ENCODE data around the gene HOXD3. TPM values are rescaled to one million over a fixed set of nuclear protein-coding genes. Genes with fewer than 3 reads are reported as not detected.

The HOXD3 gene
- total RNA-seq, 4 donors from 2014 or later = 10.5 to 11.7 (median 11.0) TPM

DNA sequence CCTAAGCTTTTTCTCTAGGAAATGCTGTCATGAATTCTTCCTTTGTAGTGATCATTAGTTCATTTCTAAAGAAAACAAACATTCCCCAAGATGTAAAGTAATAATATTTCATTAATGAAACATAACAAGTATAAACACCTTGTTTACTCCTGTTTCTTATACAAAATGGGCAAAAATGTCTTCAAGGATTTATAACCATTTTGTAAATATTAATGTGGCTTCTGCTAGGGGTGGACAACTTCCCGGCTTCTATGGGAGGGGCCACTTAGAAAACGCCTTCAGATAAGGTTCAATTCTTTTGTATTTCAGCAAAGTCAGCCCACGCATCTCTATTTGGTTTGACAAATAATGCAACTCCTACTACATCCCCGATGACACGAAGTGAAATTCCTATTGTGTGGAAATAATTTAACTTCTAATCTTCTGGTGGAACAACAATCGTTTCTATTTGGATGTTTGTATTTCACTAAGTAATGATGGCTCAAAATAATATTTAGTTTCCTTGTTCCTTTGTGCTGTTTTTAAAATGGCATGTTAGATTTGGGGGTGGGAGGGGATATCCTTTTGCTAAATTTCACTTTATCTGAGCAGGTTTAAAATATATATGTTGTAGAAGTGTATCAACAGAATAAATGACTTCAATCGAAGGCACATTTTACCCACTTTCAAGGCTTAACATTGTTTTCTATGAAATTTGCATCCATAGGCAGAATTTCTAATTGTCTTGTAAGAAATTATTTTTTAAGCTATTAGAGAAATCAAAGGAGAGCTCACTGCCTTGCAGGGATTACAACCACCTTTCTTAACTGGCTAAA, 16.7 kb downstream of the HOXD3 start:
- DNase-seq (ENCODE audit: low spot score in 2 of 2) = no peak
- TF ChIP-seq EP300 (IDR thresholded peaks at IDR 0.05) = no peak
- no peak for TF ChIP-seq POLR2A (IDR thresholded peaks at IDR 0.05)
- TF ChIP-seq, protein P1, sequence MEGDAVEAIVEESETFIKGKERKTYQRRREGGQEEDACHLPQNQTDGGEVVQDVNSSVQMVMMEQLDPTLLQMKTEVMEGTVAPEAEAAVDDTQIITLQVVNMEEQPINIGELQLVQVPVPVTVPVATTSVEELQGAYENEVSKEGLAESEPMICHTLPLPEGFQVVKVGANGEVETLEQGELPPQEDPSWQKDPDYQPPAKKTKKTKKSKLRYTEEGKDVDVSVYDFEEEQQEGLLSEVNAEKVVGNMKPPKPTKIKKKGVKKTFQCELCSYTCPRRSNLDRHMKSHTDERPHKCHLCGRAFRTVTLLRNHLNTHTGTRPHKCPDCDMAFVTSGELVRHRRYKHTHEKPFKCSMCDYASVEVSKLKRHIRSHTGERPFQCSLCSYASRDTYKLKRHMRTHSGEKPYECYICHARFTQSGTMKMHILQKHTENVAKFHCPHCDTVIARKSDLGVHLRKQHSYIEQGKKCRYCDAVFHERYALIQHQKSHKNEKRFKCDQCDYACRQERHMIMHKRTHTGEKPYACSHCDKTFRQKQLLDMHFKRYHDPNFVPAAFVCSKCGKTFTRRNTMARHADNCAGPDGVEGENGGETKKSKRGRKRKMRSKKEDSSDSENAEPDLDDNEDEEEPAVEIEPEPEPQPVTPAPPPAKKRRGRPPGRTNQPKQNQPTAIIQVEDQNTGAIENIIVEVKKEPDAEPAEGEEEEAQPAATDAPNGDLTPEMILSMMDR (IDR thresholded peaks at IDR 0.05) = no peak
- no peaks in the 10 kb centered on the region for H3K36me3 ChIP-seq
- 44 to 55% methylated on average over 7 of the region's 7 CpGs for WGBS, 2 donors
- no peak overlapping the region for H3K4me3 ChIP-seq
- peaks cover 3 to 83% of the 10 kb centered on the region in 2 donors for H3K27me3 ChIP-seq
- H3K27ac ChIP-seq = no peak overlapping the region
- peaks cover 0 to 36% (median 3%) of the 10 kb centered on the region in 4 donors for H3K4me1 ChIP-seq
- H3K9me3 ChIP-seq = no peaks in the 10 kb centered on the region

DNA sequence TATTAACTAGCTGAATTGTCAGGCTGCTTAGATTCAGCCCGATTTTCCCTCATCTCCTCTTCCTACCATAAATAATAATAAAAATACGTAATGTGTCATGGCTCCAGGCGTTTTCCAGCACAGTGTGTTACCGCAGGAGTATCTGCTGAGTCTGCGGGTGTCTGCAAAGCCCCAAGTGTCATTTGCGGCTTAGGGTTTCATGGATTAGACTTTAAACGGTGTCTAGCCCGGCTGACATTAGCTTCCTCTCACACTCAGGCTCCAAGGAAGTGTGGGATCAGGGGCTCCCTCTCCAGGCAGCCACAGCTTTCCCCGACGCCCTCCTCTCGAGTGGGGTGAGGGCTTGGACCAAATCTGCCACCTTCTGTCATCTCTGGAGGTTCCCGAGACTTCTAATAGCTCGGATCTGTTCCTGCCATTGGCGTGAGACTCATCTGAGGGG, 17.3 kb downstream of the HOXD3 start:
- Histone ChIP-seq H3K27ac (peak overlapping the region in 1 of 4 donors; percentile 17), H3K27me3 (peaks cover 3 to 84% of the 10 kb centered on the region in 2 donors), H3K36me3 (no peaks in the 10 kb centered on the region), H3K4me1 (peaks cover 0 to 36% (median 3%) of the 10 kb centered on the region in 4 donors), H3K4me3 (peak overlapping the region in 1 of 4 donors; percentile 24), H3K9me3 (no peaks in the 10 kb centered on the region)
- 28 to 35% methylated on average over 13 to 14 of the region's 14 CpGs for WGBS, 2 donors
- no peak for DNase-seq (ENCODE audit: low spot score in 2 of 2)
- TF ChIP-seq, protein P1 (IDR thresholded peaks at IDR 0.05) = no peak
- TF ChIP-seq POLR2A (IDR thresholded peaks at IDR 0.05) (no peak), EP300 (IDR thresholded peaks at IDR 0.05) (no peak)

DNA sequence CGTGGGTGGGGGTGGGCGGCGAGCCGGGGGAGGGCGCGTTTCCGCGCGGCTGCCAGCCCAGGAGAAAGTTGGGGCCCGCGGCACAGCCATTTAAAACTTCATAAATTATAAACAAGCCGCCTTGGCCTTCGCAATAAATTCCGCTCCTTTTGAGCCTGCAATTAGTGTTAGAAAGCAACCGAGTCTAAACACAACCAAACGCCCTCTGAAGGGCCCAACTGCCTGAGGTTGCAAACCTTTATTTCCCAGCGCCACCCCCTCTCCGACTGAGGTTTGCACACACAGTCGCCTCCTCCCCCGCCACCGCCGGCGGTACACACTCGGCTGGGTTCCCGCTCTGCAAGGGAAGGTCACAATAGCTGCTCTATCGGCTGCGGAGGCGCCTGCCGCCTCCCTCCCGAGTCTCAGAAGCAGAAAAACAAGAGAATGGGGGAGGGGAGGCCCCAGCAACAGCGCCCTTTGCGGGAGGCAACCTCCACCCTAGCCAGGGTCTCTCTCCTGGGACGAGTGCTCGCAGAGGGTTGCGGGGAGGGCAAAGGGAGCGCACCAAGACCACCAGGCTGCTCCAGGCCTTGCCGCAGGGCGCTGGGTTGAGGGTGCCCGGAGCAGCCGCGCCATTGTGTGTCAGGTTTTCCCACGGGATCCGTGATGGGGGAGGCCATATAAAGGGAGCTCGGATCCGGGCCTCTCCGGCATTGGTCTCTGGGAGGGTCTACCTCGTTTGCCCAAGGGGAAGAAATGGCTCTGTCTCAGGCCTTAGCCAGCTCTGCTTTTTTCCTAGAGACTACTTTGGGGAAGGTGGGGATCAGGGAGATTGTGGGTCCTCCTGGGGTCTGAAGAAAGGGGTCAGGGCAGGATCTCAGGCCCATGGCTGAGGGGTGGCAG, 18.0 kb downstream of the HOXD3 start:
- no peaks in the 10 kb centered on the region for H3K9me3 ChIP-seq
- H3K36me3 ChIP-seq = no peaks in the 10 kb centered on the region
- peak overlapping the region in 1 of 4 donors; percentile 17 for H3K27ac ChIP-seq
- peak overlapping the region in 1 of 4 donors; percentile 24 for H3K4me3 ChIP-seq
- no peak for DNase-seq (ENCODE audit: low spot score in 2 of 2)
- peaks cover 3 to 88% of the 10 kb centered on the region in 2 donors for H3K27me3 ChIP-seq
- peak in 1 of 2 donors; percentile 23 for TF ChIP-seq EP300 (IDR thresholded peaks at IDR 0.05)
- no peak for TF ChIP-seq POLR2A (IDR thresholded peaks at IDR 0.05)
- TF ChIP-seq, protein P1 (IDR thresholded peaks at IDR 0.05) = no peak
- 31 to 35% methylated on average over 47 of the region's 47 CpGs for WGBS, 2 donors
- peaks cover 0 to 36% (median 3%) of the 10 kb centered on the region in 4 donors for H3K4me1 ChIP-seq

DNA sequence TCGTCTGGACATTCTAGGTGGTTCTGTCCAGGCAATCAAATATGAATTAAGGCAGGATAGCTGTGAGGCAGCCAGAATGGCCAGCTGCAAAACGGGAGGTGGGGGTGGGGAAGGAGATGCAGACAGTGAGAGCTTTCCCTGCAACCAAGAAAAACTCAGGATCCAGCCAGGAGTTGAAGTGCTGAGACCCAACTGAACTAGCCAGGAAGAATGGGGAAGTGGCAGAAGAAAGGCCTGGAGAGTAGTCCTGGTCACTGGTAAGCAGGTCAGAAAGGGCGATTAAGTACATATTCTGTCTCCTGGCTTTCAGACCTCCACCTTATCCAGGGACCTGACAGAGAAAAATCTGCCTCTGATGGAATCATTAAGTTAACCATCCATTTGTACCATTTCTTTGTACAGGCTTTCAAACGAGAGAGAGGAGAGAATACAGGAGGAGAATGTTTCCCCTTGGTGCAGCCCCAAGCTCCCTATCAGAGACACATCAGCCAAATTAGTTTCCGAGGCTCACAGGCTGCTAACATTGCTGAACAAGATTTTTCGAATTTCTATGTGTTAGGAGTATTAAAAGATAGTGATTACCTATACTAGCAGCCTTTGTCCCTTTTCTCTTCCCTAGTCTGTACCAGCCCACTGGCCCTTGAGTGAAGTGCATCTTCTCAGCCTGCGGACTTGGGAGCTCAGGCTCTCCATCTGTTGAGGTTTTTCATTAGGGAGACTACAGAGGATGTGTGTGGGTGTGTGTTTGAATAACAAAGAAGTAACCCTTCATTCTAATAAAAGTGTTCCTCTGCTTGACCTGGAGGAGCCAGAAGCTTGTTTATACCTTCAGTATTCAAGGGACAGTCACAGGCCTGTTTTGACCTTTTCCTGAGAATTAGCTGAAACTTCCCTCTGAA, 18.9 kb downstream of the HOXD3 start:
- H3K27me3 ChIP-seq = peaks cover 3 to 88% of the 10 kb centered on the region in 2 donors
- 81 to 88% methylated on average over 7 of the region's 7 CpGs for WGBS, 2 donors
- no peak overlapping the region for H3K27ac ChIP-seq
- H3K4me1 ChIP-seq = peaks cover 0 to 36% (median 3%) of the 10 kb centered on the region in 4 donors
- no peak overlapping the region for H3K4me3 ChIP-seq
- no peaks in the 10 kb centered on the region for H3K9me3 ChIP-seq
- TF ChIP-seq, protein P1 (IDR thresholded peaks at IDR 0.05) = no peak
- no peak for DNase-seq (ENCODE audit: low spot score in 2 of 2)
- no peaks in the 10 kb centered on the region for H3K36me3 ChIP-seq
